ENCODE data around the gene RMI1.
"Not testable (repeated sequence)": the region's sequence is repeated elsewhere in the genome, so short reads cannot be mapped to it uniquely, and the experiment has no call there.

Gene RMI1

GRCh38 chr9:84007662-84008061 is 27.1 kb downstream of the RMI1 start:
- no peak for DNase-seq (ENCODE audit: low spot score)

DNA sequence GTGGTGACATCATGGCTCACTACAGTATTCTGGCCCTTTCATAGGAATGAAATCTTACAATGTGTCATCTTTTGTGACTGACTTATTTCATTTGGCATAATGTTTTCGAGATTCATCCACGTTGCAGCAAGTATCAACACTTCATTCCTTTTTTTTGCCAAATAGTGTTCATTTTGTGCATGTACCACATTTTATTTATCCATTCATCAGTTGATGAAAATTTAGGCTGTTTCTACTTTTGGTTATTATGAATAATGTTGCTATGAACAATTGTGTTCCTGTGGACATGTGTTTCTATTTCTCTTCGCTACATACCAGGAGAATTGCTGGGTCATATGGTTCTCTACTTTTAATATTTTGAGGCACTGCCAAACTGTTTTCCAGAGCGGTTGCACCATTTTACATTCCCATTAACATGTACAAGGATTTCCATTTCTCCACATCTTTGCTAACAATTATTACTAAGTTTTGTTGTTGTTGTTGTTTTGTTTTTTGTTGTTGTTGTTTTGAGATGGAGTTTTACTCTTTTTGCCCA is 43.5 kb downstream of the RMI1 start:
- no peak for DNase-seq (ENCODE audit: low spot score)

GRCh38 chr9:84027201-84027600 is 46.6 kb downstream of the RMI1 start:
- DNase-seq (ENCODE audit: low spot score), result no peak

- DNase-seq (ENCODE audit: low spot score), result no peak
Measured at GRCh38 chr9:84031534-84031933, 50.9 kb downstream of the RMI1 start.

DNA sequence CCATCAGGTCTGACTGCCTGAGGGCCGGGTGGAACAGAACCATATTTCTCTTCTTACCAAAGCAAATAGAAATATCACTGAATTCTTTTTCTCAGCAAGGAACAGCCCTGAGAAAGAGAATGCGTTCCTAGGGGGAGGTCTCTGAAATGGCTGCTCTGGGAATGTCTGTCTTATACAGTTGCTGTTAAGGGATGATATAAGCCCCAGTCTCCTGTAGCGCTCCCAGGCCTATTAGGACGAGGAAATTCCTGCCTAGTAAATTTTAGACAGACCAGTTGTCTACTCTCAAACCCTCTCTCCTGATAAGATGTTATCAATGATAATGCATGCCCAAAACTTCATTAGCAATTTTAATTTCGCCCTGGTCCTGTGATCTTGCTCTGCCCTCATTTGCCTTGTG is 61.3 kb downstream of the RMI1 start:
- not testable (repeated sequence) for DNase-seq (ENCODE audit: low spot score)

DNA sequence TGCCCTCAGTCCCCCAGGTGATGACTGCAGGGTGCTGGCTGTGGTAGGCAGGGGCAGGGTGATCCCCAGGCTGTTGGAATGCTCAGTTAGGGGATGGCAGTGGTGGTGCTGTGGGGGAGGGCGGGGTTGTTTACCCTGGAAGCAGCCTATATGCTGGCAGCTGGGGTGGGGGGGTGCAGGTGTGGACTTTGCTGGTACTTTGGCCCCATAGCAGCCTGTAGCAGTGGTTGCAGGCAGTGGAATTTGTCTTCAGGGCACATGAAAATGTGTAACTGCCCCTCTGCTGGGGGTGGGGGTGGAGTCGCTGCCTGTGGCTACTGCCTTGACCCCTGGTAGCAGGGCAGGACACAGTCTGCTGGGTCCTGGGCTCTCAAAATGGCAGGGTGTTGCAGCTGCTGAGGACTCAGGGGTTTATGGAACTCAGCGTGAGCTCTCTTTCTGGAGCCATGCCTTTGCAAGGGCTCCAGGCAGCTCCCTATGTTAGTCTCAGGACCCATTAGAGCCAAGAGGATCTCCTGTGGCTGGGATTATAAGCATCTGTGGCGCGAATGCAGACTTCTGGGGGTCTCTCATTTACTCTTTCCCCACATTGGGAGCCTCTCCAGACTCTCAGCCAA is 65.0 kb downstream of the RMI1 start:
- no peak for DNase-seq (ENCODE audit: low spot score)

All from cerebellar cortex (tissue), 1 donor.